Bone marrow (tissue), 2 donors: ENCODE measurements around the gene COBLL1.
"Not testable (repeated sequence)": the region's sequence is repeated elsewhere in the genome, so short reads cannot be mapped to it uniquely, and the experiment has no call there.

Experiments used
- DNase-seq, 2 donors: peaks; one replicate each; lab custom pipeline; 2025; lab: John Stamatoyannopoulos, UW

The COBLL1 gene

GRCh38 chr2:164785457-164785856 lies 56.2 kb downstream of the COBLL1 start:
- peak in 1 of 2 donors; percentile 51 for DNase-seq

GRCh38 chr2:164784376-164784775 lies 57.2 kb downstream of the COBLL1 start:
- no peak for DNase-seq

- no peak for DNase-seq
Measured at GRCh38 chr2:164782323-164782722, 59.3 kb downstream of the COBLL1 start.

GRCh38 chr2:164781394-164781793 lies 60.2 kb downstream of the COBLL1 start:
- no peak for DNase-seq

- no peak for DNase-seq
Measured at GRCh38 chr2:164780611-164781178, 60.9 kb downstream of the COBLL1 start.

GRCh38 chr2:164779383-164780057 lies 62.1 kb downstream of the COBLL1 start:
- no peak for DNase-seq

GRCh38 chr2:164778723-164779122 lies 62.9 kb downstream of the COBLL1 start:
- no peak for DNase-seq

GRCh38 chr2:164777847-164778461 lies 63.7 kb downstream of the COBLL1 start:
- DNase-seq: no peak

GRCh38 chr2:164773635-164774034 lies 68.0 kb downstream of the COBLL1 start:
- no peak for DNase-seq

GRCh38 chr2:164773091-164773490 lies 68.5 kb downstream of the COBLL1 start:
- no peak for DNase-seq

- no peak for DNase-seq
Measured at GRCh38 chr2:164771897-164772296, 69.7 kb downstream of the COBLL1 start.

GRCh38 chr2:164770421-164770916 lies 71.2 kb downstream of the COBLL1 start:
- DNase-seq: no peak

GRCh38 chr2:164766954-164767320 lies 74.7 kb downstream of the COBLL1 start:
- DNase-seq: no peak

GRCh38 chr2:164766216-164766953 lies 75.2 kb downstream of the COBLL1 start:
- no peak for DNase-seq

- no peak for DNase-seq
Measured at GRCh38 chr2:164764996-164765395, 76.6 kb downstream of the COBLL1 start.

GRCh38 chr2:164764474-164764873 lies 77.1 kb downstream of the COBLL1 start:
- no peak for DNase-seq

- no peak for DNase-seq
Measured at GRCh38 chr2:164763431-164763830, 78.2 kb downstream of the COBLL1 start.

- DNase-seq: no peak
Measured at GRCh38 chr2:164761737-164762460, 79.7 kb downstream of the COBLL1 start.

GRCh38 chr2:164761201-164761600 lies 80.4 kb downstream of the COBLL1 start:
- DNase-seq: not testable (repeated sequence)

- no peak for DNase-seq
Measured at GRCh38 chr2:164760179-164760578, 81.4 kb downstream of the COBLL1 start.

GRCh38 chr2:164757934-164758695 lies 83.5 kb downstream of the COBLL1 start:
- peak in 1 of 2 donors; percentile 14 for DNase-seq
